ENCODE results near the gene HLA-DPB1.
A peak's percentile ranks its signal among the peaks of the same experiment; 100 is the strongest.

Gene HLA-DPB1

GRCh38 chr6:33105386-33105785 is 29.6 kb downstream of the HLA-DPB1 start:
- DNase-seq = no peak

GRCh38 chr6:33105916-33106871 is 30.4 kb downstream of the HLA-DPB1 start:
- DNase-seq = no peak

- no peak for DNase-seq
Measured at GRCh38 chr6:33107641-33108040, 31.9 kb downstream of the HLA-DPB1 start.

GRCh38 chr6:33108307-33108706 is 32.5 kb downstream of the HLA-DPB1 start:
- DNase-seq = no peak

GRCh38 chr6:33112148-33112547 is 36.4 kb downstream of the HLA-DPB1 start:
- no peak for DNase-seq

- DNase-seq = no peak
Measured at GRCh38 chr6:33113755-33114154, 38.0 kb downstream of the HLA-DPB1 start.

GRCh38 chr6:33114406-33114805 is 38.6 kb downstream of the HLA-DPB1 start:
- DNase-seq = no peak

GRCh38 chr6:33116417-33116816 is 40.6 kb downstream of the HLA-DPB1 start:
- no peak for DNase-seq

- no peak for DNase-seq
Measured at GRCh38 chr6:33116841-33117711, 41.3 kb downstream of the HLA-DPB1 start.

GRCh38 chr6:33117811-33118277 is 42.1 kb downstream of the HLA-DPB1 start:
- no peak for DNase-seq

- DNase-seq = no peak
Measured at GRCh38 chr6:33118525-33119123, 42.8 kb downstream of the HLA-DPB1 start.

GRCh38 chr6:33120001-33120400 is 44.2 kb downstream of the HLA-DPB1 start:
- DNase-seq = no peak

GRCh38 chr6:33123181-33123580 is 47.4 kb downstream of the HLA-DPB1 start:
- no peak for DNase-seq

- no peak for DNase-seq
Measured at GRCh38 chr6:33123732-33124524, 48.1 kb downstream of the HLA-DPB1 start.

- DNase-seq = no peak
Measured at GRCh38 chr6:33124525-33124901, 48.7 kb downstream of the HLA-DPB1 start.

- no peak for DNase-seq
Measured at GRCh38 chr6:33124947-33125346, 49.2 kb downstream of the HLA-DPB1 start.

- peak; percentile 52 to 59 for DNase-seq
Measured at GRCh38 chr6:33126101-33126714, 50.4 kb downstream of the HLA-DPB1 start.

- DNase-seq = no peak
Measured at GRCh38 chr6:33128318-33128717, 52.5 kb downstream of the HLA-DPB1 start.

- DNase-seq = no peak
Measured at GRCh38 chr6:33132081-33132524, 56.3 kb downstream of the HLA-DPB1 start.

GRCh38 chr6:33136310-33136900 is 60.6 kb downstream of the HLA-DPB1 start:
- DNase-seq = no peak
